ACC112 (cell line): ENCODE measurements around the gene FJX1.
A peak's percentile ranks its signal among the peaks of the same experiment; 100 is the strongest.

Experiments used
- H2AFZ ChIP-seq: fragments of 200-600 bp; sonication (generic); one replicate; pipeline ENCODE4 v1.6.0; 2017; ENCODE audit warnings: antibody characterized with exemption, low read length; ENCODE audit not compliant: unreplicated experiment
- H3K27ac ChIP-seq: fragments of 200-600 bp; sonication (generic); 2 replicates; pipeline ENCODE4 v1.5.1; 2014; ENCODE audit warnings: low read depth, mild to moderate bottlenecking, antibody characterized with exemption, low read length, moderate library complexity
- H3K27me3 ChIP-seq: fragments of 200-600 bp; sonication (generic); 2 replicates; pipeline ENCODE4 v1.6.1; 2014; ENCODE audit warnings: mild to moderate bottlenecking, antibody characterized with exemption, low read length, moderate library complexity, mixed read lengths; ENCODE audit not compliant: insufficient read depth
- H3K36me3 ChIP-seq: fragments of 200-600 bp; sonication (generic); 2 replicates; pipeline ENCODE4 v1.6.1; 2016; ENCODE audit warnings: mild to moderate bottlenecking, antibody characterized with exemption, low read length, moderate library complexity, mixed read lengths; ENCODE audit not compliant: insufficient read depth
- H3K4me1 ChIP-seq: fragments of 200-600 bp; sonication (generic); one replicate; pipeline ENCODE4 v1.6.1; 2016; ENCODE audit warnings: low read length, mixed read lengths; ENCODE audit not compliant: insufficient read depth, unreplicated experiment, control insufficient read depth
- H3K4me3 ChIP-seq: fragments of 200-600 bp; sonication (generic); 2 replicates; pipeline ENCODE4 v1.5.1; 2014; ENCODE audit warnings: mild to moderate bottlenecking, low read depth, low read length
- H3K79me2 ChIP-seq: fragments of 200-600 bp; sonication (generic); one replicate; pipeline ENCODE4 v1.6.0; 2016; ENCODE audit warnings: low read length; ENCODE audit not compliant: control insufficient read depth, unreplicated experiment, insufficient read depth

FJX1 gene

DNA sequence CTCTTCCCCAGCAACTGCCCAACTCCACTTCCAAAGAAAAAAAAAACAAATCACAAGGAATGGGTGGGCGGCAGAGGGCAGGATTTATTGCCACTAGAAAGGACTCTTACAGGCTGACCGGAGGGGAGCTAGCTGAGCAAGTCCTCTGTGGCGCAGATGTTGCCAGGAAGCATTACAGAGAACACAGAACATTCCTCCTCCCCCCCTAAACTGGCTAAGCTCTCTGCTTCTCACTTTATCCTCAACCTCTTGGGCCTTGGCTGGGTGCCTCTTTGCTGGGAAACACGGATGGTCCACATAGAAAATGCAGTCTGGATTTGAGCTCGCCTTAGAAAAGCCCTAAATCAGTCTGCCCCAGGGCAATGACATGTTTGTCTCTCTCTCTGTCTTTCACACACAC, 12.6 kb upstream of the FJX1 start:
- Histone ChIP-seq H3K79me2 (no peaks in the 10 kb centered on the region), H3K27me3 (no peaks in the 10 kb centered on the region; the same call in 1 of the 2 replicates), H2AFZ (no peak overlapping the region), H3K4me3 (no peak overlapping the region), H3K27ac (no peak overlapping the region), H3K36me3 (no peaks in the 10 kb centered on the region), H3K4me1 (no peaks in the 10 kb centered on the region)

DNA sequence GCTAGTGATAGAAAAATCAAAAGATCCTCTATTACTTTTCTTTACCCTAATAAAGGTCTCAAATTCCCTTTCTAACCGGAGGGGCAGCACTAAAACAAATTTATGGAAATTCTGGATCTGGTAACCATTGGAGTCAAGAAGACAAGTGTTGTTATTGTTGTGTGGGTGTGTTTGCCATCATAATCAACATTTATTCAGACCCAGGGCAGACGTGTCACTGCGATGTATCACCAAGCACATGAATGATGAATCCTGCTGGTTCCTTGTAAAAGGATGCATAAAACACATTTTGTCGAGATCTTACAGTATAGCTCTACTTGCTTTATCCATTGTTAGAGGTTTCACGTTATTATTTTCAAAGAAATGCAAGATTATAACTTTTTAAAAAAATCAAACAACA, 12.1 kb upstream of the FJX1 start:
- Histone ChIP-seq H3K4me1 (no peaks in the 10 kb centered on the region), H3K27ac (no peak overlapping the region), H3K4me3 (no peak overlapping the region), H3K27me3 (no peaks in the 10 kb centered on the region; the same call in 1 of the 2 replicates), H2AFZ (no peak overlapping the region), H3K36me3 (no peaks in the 10 kb centered on the region), H3K79me2 (no peaks in the 10 kb centered on the region)

DNA sequence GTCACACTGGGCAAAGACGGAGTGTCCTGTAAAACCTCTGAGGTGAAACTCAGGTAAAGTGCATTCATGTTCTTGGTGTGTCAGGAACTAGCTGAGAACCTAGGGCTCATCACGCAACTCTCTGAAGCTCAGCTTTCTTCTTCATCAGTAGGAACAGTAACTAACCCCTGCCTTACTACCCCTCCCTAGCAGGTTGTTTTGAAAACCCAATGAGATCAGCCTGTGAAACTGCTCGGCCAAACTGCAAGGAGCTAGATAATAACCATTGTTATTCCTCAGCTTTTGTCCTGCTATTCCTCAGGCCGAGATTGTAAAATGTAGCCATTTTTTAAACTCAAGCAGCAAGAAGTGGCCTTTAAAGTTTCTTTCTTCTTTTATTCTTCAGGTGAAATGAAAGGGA, 9.8 kb upstream of the FJX1 start:
- Histone ChIP-seq H3K79me2 (no peaks in the 10 kb centered on the region), H3K27ac (no peak overlapping the region), H3K4me1 (no peaks in the 10 kb centered on the region), H2AFZ (no peak overlapping the region), H3K4me3 (no peak overlapping the region), H3K27me3 (no peaks in the 10 kb centered on the region; the same call in 1 of the 2 replicates), H3K36me3 (no peaks in the 10 kb centered on the region)

DNA sequence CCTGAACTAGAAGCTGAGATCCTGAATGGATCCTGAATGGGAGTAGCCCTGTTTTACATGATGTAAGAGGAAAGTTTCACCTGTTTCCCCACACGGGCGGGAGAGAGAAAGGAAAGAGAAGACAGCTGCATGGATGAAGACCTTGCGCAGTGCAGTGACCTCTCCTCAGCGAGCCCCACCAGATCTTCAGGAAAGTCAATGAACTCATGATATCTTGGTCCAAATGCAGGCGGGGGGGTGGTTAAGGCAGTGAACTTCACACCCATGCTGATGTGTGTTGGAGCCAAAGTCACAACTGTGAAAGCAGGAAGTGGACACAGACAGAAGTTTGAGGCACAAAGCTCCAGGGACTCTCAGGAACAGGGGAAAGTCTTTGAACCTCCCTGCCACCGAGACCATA, 8.6 kb upstream of the FJX1 start:
- H3K36me3 ChIP-seq, result no peaks in the 10 kb centered on the region
- H3K4me1 ChIP-seq, result no peaks in the 10 kb centered on the region
- H3K27me3 ChIP-seq, result no peaks in the 10 kb centered on the region; the same call in 1 of the 2 replicates
- no peak overlapping the region for H3K4me3 ChIP-seq
- H2AFZ ChIP-seq, result no peak overlapping the region
- no peak overlapping the region for H3K27ac ChIP-seq
- no peaks in the 10 kb centered on the region for H3K79me2 ChIP-seq

DNA sequence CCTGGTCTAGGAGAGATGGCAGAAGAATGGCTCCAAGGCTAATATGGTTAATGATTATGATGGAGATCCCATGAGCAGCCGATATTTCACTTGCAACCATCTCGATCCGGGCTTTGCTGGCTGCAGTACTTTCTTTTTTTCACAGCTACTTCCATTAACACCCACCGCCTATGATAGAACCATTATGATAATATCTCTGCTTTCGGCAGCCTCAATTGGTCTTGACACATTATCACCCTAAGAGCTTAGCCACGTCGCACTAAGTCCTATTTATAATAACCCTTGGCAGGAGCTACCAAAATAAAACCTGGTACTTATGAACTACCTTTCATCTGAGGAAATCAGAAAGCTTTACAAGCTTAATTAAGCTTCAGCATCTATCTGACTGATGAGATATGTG, 7.6 kb upstream of the FJX1 start:
- H3K4me1 ChIP-seq, result no peaks in the 10 kb centered on the region
- no peaks in the 10 kb centered on the region for H3K36me3 ChIP-seq
- H3K27me3 ChIP-seq, result no peaks in the 10 kb centered on the region; the same call in 1 of the 2 replicates
- H2AFZ ChIP-seq, result no peak overlapping the region
- no peaks in the 10 kb centered on the region for H3K79me2 ChIP-seq
- no peak overlapping the region for H3K4me3 ChIP-seq
- H3K27ac ChIP-seq, result no peak overlapping the region

DNA sequence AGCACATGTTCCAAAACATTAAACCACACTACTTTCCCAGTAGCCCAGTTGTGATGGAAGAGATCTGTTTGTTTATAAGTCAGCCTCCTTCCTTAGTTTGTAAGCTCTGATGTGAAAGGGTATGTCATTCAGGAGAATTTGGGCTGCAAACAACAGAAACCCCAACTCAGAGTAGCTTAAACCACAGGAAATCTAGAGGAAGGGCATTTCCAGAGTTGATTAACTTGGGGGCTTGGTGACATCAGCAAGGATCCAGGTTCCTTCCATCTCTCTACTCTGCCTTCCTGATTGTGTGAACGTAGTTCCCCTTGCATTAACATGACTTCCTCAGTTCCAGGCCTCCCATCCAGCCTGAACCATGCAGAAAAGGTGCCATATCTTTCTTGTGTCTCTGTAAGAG, 6.5 kb upstream of the FJX1 start:
- no peak overlapping the region for H2AFZ ChIP-seq
- no peaks in the 10 kb centered on the region for H3K79me2 ChIP-seq
- no peak overlapping the region for H3K4me3 ChIP-seq

DNA sequence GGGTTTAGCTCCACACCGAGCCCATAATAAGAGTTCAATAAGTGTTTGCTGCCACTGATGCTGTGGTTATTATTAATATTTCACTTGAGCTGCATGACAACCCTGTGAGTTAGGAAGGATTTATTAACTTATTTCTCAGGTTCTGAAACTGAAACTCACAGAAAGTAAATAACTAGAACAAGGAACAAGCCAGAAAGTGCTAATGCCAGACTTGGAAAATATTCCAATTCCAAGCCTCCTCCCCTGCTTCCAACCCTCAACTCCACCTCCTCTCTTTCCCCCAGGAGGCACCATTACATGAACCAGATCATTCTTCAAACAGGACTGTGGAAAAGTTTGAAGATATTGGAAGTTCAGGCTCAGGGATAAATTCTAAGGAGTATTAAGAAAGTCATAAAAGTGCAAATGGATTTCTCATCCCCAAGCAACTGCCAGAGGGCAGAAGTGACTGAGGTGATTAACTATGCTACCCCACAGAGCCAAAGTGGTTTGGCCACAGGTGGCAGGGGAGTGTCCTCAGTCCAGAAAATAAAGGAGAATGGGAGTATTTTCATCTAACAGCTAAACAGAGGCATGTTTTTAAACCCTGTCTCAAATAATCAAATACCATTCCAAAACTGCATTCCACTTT, 3.2 kb upstream of the FJX1 start:
- Histone ChIP-seq H3K27me3 (no peaks in the 10 kb centered on the region), H2AFZ (no peak overlapping the region), H3K36me3 (no peaks in the 10 kb centered on the region), H3K4me1 (peaks cover 18% of the 10 kb centered on the region), H3K4me3 (no peak overlapping the region), H3K79me2 (peaks cover 15% of the 10 kb centered on the region), H3K27ac (no peak overlapping the region)

More for the DNA sequence above, 6.5 kb upstream of the FJX1 start:
- H3K27me3 ChIP-seq, result no peaks in the 10 kb centered on the region; the same call in 1 of the 2 replicates
- H3K4me1 ChIP-seq, result peaks cover 9% of the 10 kb centered on the region
- H3K36me3 ChIP-seq, result no peaks in the 10 kb centered on the region
- H3K27ac ChIP-seq, result no peak overlapping the region

DNA sequence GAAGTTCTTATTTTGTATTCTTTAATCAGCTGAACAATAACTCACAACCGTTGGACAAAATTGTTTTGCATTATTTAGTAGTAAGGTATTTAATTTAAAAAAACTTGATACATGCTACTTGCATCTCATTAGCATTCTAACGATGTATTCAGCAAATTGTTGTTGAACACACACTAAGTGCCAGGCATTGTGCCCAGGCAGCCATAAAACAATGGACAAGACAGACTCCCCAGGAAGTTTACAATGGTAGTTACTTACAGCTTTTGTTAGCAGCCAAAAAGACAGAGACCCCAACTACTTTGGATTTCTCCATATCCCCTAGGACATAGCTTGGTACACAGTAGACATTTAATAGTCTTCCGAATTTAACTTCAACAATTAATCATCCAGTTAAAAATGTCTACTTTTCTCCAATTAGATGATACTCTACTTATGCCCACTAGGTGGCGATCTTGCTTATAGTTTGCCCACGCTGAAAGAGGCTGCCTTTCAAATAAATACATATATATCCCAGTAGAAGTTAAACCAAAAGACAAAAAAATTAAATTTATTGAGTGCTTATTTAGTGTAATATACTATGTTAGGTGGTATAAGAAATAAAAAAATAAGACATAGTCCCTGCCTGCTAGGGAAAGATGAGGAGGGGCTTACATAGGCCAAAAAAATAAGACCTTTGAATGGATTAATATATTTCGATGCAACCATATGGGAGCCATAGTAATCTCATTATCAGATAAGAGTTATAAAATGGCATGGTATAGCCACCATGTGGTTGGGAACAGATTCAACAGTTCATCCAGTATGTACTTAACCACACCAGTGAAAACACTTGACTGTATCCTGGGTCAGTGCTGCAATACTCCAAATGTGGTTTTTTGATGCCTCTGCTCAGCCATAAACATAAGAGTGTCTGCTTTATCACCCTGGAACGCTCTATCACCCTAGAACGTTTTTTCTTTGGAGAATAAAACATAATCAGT, 2.0 kb upstream of the FJX1 start:
- peaks cover 25% of the 10 kb centered on the region for H3K79me2 ChIP-seq
- no peaks in the 10 kb centered on the region for H3K36me3 ChIP-seq
- H3K4me3 ChIP-seq, result no peak overlapping the region
- H3K4me1 ChIP-seq, result peaks cover 23% of the 10 kb centered on the region
- H3K27ac ChIP-seq, result peak overlapping the region; percentile 38; the same call in 1 of the 2 replicates
- H3K27me3 ChIP-seq, result no peaks in the 10 kb centered on the region
- H2AFZ ChIP-seq, result no peak overlapping the region

DNA sequence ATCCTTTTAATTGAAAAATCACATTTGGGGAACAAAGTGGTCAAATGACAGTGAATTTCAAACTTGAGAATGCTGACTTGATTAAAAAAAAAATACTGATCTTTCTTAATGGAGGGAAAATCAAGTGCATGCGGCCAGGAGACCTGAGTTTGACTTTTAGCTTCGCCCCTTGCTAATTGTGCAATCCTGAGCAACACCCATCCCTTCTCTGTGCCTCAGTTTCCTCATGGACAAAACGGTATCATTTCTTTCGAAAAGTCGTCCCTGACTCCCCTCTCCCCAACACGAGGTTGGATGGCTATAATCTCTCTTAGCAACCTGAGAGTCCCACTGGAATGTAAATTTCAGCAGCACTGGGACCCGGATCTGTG, 959 bp upstream of the FJX1 start:
- peaks cover 27% of the 10 kb centered on the region for H3K79me2 ChIP-seq
- H3K36me3 ChIP-seq, result no peaks in the 10 kb centered on the region
- peaks cover 34% of the 10 kb centered on the region for H3K4me1 ChIP-seq
- peak overlapping the region; percentile 53 for H2AFZ ChIP-seq
- no peaks in the 10 kb centered on the region for H3K27me3 ChIP-seq
- peak overlapping the region; percentile 90 for H3K27ac ChIP-seq
- H3K4me3 ChIP-seq, result peak overlapping the region; percentile 75

DNA sequence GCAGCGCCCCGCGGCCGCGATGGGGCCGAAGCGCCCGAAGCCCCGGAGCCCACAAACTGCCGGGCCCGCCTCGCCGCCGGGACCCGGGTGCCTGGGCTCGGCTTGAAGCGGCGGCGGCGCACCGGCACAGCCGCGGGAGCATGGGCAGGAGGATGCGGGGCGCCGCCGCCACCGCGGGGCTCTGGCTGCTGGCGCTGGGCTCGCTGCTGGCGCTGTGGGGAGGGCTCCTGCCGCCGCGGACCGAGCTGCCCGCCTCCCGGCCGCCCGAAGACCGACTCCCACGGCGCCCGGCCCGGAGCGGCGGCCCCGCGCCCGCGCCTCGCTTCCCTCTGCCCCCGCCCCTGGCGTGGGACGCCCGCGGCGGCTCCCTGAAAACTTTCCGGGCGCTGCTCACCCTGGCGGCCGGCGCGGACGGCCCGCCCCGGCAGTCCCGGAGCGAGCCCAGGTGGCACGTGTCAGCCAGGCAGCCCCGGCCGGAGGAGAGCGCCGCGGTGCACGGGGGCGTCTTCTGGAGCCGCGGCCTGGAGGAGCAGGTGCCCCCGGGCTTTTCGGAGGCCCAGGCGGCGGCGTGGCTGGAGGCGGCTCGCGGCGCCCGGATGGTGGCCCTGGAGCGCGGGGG, 346 bp downstream of the FJX1 start:
- no peaks in the 10 kb centered on the region for H3K36me3 ChIP-seq
- H3K79me2 ChIP-seq, result peaks cover 27% of the 10 kb centered on the region
- H3K27ac ChIP-seq, result peak overlapping the region; percentile 90
- H3K27me3 ChIP-seq, result no peaks in the 10 kb centered on the region
- H3K4me3 ChIP-seq, result peak overlapping the region; percentile 75
- peaks cover 47% of the 10 kb centered on the region for H3K4me1 ChIP-seq
- peak overlapping the region; percentile 44 for H2AFZ ChIP-seq
